HG02840 (cell line): ENCODE data around the gene FBXL17.

ENCODE experiments used
- ATAC-seq: cut with Tn5 transposase; IDR thresholded peaks from one replicate; pipeline ENCODE4 v1.9.1; 2021; ENCODE audit warnings: mild to moderate bottlenecking, moderate library complexity, moderate number of reproducible peaks; ENCODE audit not compliant: unreplicated experiment, low FRiP score

Gene FBXL17

DNA sequence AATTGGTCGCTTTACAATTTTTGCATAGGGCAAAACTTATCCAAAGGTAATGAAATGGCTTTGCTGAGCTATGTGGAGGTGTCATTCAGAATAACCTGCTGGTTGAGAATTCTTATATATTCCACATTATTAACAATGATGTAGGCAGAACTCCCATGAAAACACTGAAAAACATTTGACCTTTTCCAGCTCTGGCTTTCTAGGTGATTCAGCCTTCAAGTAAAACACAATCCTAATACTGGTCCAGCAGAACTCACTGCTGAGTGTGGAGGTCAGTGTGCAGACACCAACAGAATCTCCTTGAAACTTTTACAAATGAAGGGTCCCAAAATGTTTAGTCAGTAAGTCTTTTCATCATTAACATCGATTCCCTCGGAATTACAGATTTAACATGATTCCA is 549.2 kb downstream of the FBXL17 start:
- ATAC-seq, result no peak

DNA sequence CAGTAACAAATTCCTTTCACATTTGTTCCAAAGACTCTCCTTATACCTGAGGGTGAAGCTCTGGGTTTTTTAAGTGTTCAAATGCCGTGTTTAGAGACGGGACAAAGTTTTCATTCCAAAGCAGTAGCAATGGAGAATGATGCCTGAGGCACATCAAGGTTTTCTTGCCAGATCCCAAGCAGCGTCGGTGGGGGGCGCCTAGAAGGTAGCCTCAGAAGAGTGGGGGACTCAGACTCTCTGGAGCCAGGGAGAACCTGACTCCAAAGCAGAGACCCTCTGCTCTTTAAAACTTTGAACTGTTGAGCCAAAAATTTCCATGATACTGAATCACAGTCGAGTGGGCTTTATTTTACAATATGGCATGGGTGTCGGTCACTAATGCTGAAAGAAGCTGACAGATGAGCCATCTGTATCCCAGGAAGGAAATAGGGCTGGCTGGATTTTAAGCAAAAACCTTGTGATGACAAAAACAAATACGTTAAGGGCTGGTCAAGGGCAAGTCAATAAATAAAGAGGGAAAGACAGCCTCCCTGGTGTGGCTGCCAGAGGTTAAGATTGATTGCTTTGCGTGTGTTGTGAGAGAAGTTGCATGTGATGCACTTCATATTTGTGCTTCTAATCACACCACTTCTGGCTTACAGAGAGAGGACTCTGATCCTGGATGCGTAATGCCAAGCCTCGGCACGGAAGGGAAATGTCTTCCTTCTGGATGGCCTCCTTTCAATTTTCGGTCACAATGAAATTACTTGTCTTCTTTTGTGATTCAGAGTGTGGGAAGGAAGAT is 550.1 kb downstream of the FBXL17 start:
- no peak for ATAC-seq

DNA sequence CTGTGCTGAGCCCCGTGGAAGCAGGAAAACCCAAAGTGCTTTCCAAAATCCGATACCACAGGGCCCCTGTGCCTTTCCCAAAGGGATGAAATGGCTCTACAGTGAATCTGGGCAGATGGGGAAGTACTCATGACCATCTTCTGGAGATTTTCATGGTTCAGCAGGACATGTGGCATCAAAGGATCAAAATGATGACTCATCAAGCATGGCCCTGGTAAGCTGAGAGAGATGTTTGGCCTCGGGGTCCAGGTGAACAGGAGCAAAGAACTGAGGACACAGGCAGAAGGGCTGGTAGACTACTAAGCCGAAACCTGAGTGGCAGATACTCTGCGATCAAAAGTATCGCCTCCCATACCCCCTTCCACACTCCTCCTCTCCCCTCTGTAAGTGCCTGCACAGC is 551.1 kb downstream of the FBXL17 start:
- no peak for ATAC-seq

DNA sequence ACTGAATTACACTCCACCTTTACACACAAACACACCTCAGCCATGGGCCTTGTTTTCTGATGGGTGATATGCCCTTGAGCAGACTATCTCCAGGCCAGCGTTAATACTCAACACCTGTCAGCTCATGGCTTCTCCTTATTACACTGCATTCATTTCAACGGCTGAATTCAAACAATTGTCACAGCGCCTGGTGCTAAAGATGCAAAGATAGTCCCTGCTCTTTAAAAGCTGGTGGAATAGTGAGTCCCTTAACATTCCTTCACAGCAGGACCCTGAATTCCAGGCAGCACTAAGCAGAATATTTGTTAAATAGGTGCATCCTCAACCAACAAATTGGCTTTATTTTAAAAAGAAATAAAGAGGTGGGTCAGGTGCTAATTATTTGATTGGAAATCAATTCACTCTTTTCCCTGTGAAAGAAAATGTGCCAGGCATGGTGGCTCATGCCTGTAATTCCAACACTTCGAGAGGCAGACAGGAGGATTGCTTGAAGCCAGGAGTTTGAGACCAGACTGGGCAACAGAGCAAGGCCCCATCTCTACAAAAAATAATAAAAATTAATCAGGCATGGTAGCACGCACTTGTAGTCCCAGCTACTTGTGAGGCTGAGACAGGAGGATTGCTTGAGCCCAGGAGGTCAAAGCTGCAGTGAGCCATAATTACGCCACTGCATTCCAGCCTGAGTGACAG is 555.4 kb downstream of the FBXL17 start:
- no peak for ATAC-seq

DNA sequence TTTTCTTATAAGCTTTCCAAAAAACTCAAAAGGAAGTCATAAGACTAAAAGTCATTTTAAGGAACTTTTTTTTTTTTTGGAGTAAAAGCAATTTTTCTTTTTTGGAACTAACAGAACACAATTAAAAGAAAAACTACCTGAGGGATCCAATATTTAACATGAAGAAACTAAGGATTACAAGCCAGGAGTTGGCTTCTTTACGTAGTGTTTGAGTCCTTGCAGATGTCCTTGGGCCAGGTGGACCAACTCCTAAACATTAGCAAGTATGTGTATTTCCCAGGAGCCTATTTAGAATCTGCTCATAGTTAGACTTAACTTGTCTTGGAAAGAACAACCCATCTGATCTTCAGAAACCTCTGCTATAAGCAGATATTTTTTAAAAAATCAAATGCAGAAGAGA is 557.1 kb downstream of the FBXL17 start:
- ATAC-seq, result no peak

DNA sequence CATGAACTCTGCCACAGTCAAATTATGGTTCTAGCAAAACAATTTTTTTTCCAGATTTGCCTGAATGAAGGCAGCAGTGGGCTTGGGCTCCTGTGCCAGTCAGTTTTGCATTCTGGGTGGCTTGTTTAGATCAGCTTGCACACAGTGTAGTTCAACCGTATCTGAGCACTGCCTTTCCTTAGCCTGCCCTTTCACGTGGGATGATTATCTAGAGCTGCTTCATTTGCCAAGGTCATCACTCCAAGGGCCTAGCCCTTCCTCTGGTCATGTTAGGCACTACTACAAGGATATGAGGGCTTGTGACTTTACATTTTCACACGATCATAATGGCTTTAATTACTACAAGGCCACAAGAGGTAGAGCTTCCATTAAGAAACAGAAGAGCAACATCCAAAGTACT is 560.6 kb downstream of the FBXL17 start:
- ATAC-seq, result no peak

DNA sequence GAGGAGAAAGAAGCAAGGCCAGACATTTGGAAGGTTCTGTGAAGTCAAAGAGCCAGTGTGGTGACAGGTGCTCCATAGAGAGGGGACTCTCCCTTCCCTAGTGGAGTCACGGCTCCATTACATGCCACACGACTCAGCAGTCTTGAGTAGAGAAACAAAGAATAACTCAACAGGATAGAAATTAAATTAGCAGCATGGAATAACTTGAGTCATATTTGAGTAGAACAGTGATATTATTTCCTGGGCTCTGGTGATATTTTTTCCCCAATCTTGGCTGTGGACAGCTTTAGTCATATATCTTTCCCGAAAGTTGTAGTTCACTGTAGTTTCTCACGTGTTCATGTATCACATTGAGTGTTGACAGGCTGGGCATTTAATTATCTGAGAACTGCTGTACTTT is 561.5 kb downstream of the FBXL17 start:
- ATAC-seq, result no peak

DNA sequence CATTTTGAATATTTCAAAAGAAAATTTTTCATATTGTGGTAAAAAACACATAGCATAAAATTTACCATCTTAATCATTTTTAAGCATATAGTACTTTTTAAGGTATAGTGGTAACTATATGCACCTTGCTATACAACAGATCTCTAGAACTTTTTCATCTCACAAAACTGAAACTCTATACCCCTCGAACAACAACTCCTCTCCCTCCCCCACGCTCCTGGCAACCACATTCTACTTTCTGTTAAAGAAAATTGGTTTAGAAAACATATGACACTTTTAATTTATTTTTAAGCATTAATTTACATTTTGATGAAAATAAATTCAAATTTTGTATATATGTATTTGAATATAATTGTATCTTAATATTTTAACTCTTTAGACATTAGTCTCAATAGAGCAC is 563.9 kb downstream of the FBXL17 start:
- ATAC-seq, result no peak

DNA sequence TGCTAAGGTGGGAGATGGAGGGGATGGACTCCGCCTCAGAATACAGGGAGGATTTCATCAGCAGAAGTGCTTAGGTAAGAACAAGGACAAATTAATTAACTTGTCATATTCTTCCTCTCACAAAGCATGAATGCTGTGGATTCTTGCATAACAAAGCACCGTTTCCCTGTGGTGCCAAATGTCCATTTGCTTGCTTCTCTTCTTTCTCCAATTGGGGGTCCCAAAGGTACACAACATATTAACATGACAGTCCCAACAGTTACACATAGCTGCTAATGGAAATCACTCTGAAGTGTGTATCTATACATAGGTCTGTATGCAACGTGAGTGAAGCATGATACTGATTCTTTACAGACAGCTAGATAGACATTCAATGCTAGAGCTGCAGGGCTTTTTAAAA is 564.5 kb downstream of the FBXL17 start:
- ATAC-seq, result no peak

DNA sequence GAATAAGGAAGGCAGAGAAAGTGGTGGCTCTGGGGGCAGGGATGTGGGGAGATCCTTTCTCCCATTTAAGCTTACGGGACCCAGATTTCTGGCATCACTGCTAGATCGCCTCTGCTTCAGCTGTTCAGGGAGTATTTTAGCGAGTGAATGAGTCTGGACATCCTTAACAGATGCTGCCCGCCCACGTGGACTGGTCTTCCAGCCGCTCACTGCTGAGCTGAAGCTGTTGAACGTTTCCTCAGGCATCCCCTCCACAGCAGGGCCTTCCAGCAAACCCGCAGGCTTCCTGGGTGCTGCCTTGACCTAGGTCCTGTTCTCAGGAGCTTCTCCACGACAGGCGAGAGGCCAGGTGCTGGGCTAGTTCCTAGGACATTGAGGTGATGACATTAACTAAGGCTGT is 566.8 kb downstream of the FBXL17 start:
- no peak for ATAC-seq

DNA sequence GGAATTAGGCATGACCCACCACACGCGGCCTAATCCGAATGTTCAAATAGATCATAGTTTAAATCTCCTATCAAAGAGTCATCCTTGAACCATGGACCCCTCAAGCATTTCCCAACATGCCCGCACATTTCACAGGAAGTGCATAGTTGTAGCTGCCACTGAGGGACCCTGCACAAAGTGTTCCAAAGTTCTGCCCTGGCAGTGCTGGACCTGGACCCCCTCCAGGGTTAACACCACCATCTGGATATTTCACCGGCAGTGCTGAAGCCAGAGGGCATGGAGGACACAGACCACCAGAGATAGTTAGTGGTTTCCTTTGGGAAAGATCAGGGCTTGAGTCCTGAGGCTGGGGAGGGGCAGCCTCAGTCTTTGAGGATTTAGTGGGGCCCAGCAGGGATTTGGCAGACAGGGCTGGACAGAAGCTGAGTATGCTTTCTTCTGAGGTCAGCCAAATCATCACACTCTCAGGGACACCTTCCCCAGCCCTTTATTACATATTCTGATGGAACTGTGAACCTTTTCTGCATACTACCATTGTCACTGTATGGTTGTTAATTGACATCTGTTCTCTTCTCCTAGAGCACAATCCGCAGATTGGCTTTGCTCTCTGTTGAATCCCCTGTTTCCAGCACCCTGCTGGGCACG is 567.6 kb downstream of the FBXL17 start:
- ATAC-seq, result no peak

DNA sequence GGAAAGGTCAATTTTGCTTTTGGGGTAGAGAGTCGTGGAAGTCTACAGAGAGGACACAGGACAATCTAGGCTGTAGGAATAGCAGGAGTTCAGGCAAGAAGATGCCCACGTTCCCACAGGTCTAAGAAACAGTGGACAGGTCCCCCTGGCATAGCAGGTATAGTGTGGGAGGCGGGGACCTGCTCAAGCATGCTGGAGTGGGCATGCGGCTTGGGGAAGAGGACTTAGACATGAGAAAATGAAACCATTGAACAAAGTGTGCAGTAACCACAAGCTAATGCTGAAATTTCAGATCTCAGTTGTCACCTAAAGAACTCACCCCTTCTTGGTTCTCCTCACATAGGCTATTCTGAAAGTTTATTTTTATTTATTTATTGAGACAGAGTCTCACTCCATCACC is 568.3 kb downstream of the FBXL17 start:
- ATAC-seq, result peak; percentile 71

DNA sequence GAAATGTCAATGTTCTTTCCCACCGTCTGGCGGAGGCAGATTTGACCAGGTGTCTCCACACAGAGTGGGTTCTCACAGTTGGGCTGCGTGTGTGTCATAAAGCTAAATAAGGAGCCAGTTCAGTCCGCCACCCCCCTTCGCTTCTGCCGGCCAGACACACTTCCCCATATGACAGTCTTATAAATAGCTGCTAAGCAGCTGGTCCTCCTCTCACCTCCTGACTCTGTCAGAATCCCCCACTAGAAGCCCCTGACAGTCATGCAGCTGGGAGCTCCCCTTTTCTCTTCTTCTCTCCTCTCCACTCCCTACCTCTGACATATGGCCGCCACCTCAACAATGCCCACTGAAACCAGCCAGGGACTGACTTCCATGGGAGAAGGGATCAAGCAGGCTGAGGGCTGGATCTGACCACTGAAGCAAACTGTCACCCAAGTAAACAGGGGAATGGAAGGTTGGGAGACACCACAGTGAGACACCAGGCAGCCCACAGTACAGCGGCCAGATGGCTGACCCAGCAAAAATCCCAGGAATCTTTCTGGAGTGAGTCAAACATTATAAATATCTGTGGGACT is 569.2 kb downstream of the FBXL17 start:
- peak; percentile 76 for ATAC-seq

DNA sequence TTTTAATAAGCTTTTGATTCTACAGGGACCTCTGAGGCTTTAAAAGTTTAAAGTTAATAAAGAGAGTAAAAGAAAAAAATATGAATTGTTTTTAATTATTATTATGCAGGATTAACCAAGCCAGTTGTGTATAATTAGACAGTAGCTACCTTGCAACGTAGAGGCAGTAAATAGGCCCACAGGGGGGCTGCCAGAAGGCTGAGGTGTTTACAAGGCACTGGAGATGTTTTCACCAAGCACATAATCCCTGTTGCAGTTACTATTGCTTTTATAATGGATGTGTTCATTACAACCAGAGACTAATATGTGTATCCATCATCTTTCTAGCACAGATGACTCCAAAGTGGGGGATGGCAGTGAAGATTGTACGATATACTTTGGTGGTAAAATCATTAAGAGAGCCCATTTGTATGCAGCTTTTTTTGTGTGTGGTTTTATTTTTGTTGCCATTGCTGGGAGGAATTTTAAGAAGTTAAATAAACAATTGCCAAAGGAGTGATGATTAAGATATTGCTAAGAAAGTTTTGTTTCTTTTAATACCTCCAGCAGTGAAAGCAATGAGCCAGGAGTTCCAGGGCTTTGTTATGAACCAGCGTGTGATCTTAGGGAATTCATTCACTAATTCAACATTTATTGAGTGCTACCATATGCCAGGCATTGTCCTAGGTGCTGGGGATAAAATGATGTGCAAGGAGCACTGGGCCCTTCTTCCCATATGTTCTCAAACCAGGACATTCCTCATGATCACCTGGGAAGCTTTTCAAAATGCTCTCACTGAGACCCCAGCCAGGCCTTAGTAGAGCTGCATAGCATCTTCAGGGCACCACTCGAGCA is 572.5 kb downstream of the FBXL17 start:
- no peak for ATAC-seq
